Mucosa of rectum (tissue), 2 donors: ENCODE data around the gene RNASEH2A.

Experiments
- H3K27ac ChIP-seq, 2 donors: one replicate each; pipeline ENCODE4 v1.7.0; 2013; ENCODE audit warnings: inconsistent platforms in 2 of 2, low read depth in 2 of 2, low read length in 2 of 2
- H3K27me3 ChIP-seq, 2 donors: one replicate each; pipeline ENCODE4 v1.7.0; 2013; ENCODE audit warnings: low read length in 2 of 2; ENCODE audit not compliant: control insufficient read depth in 2 of 2, insufficient read depth in 2 of 2
- H3K36me3 ChIP-seq, 2 donors: one replicate each; pipeline ENCODE4 v1.7.0; 2013; ENCODE audit warnings: low read length in 2 of 2; ENCODE audit not compliant: control insufficient read depth in 2 of 2, insufficient read depth in 2 of 2
- H3K4me1 ChIP-seq, 2 donors: one replicate each; pipeline ENCODE4 v1.7.0; 2013; ENCODE audit warnings: low read length in 2 of 2, mild to moderate bottlenecking in 1 of 2; ENCODE audit not compliant: control insufficient read depth in 2 of 2, insufficient read depth in 2 of 2
- H3K4me3 ChIP-seq, 2 donors: one replicate each; pipeline ENCODE4 v1.7.0; 2013; ENCODE audit warnings: low read length in 2 of 2
- H3K9ac ChIP-seq, 2 donors: one replicate each; pipeline ENCODE4 v1.7.0; 2013; ENCODE audit warnings: low read length in 2 of 2, low read depth in 1 of 2, mild to moderate bottlenecking in 1 of 2
- H3K9me3 ChIP-seq, 2 donors: one replicate each; pipeline ENCODE4 v1.7.0; 2013; ENCODE audit warnings: low read length in 2 of 2; ENCODE audit not compliant: control insufficient read depth in 2 of 2
- donor health status: healthy.
- donor health status: Normal muscosa, but diverticular disease.

RNASEH2A gene

GRCh38 chr19:12833418-12833737 is 27.0 kb downstream of the RNASEH2A start:
- Histone ChIP-seq H3K9ac (no peak overlapping the region), H3K4me3 (no peak overlapping the region), H3K9me3 (no peaks in the 10 kb centered on the region), H3K4me1 (peaks cover 0 to 8% of the 10 kb centered on the region in 2 donors), H3K36me3 (no peaks in the 10 kb centered on the region), H3K27ac (no peak overlapping the region), H3K27me3 (peaks cover 54 to 60% of the 10 kb centered on the region in 2 donors)

- Histone ChIP-seq H3K27ac (no peak overlapping the region), H3K4me1 (peaks cover 0 to 10% of the 10 kb centered on the region in 2 donors), H3K9me3 (no peaks in the 10 kb centered on the region), H3K4me3 (peak overlapping the region in 1 of 2 donors; percentile 27), H3K36me3 (no peaks in the 10 kb centered on the region), H3K9ac (no peak overlapping the region), H3K27me3 (peaks cover 55 to 60% of the 10 kb centered on the region in 2 donors)
Measured at GRCh38 chr19:12833738-12834565, 27.6 kb downstream of the RNASEH2A start.

- peaks cover 0 to 10% of the 10 kb centered on the region in 2 donors for H3K4me1 ChIP-seq
- no peak within 1 kb of the TSS for H3K9ac ChIP-seq
- no peaks in the 10 kb centered on the region for H3K36me3 ChIP-seq
- peaks cover 61 to 64% of the 10 kb centered on the region in 2 donors for H3K27me3 ChIP-seq
- H3K9me3 ChIP-seq = no peaks in the 10 kb centered on the region
- no peak within 1 kb of the TSS for H3K27ac ChIP-seq
- peak within 1 kb of the TSS in 1 of 2 donors; percentile 27 for H3K4me3 ChIP-seq
Measured at GRCh38 chr19:12834566-12834943, 28.2 kb downstream of the RNASEH2A start, which contains the start of gene RTBDN. RTBDN (minus strand) TSS chr19:12834579; CDS start chr19:12829979, 4,600 bp downstream.

GRCh38 chr19:12834976-12835757 is 28.8 kb downstream of the RNASEH2A start:
- H3K27ac ChIP-seq = no peak overlapping the region
- no peak overlapping the region for H3K4me3 ChIP-seq
- no peak overlapping the region for H3K9ac ChIP-seq
- peaks cover 0 to 10% of the 10 kb centered on the region in 2 donors for H3K4me1 ChIP-seq
- H3K9me3 ChIP-seq = no peaks in the 10 kb centered on the region
- H3K36me3 ChIP-seq = no peaks in the 10 kb centered on the region
- H3K27me3 ChIP-seq = peaks cover 62 to 66% of the 10 kb centered on the region in 2 donors

GRCh38 chr19:12836529-12836863 is 30.1 kb downstream of the RNASEH2A start:
- peaks cover 7 to 12% of the 10 kb centered on the region in 2 donors for H3K4me1 ChIP-seq
- peaks cover 72% of the 10 kb centered on the region in 2 donors for H3K27me3 ChIP-seq

GRCh38 chr19:12837225-12837624 is 30.8 kb downstream of the RNASEH2A start:
- peaks cover 7 to 12% of the 10 kb centered on the region in 2 donors for H3K4me1 ChIP-seq
- H3K9ac ChIP-seq = no peak overlapping the region
- H3K36me3 ChIP-seq = no peaks in the 10 kb centered on the region
- no peak overlapping the region for H3K27ac ChIP-seq
- peaks cover 70 to 74% of the 10 kb centered on the region in 2 donors for H3K27me3 ChIP-seq
- H3K4me3 ChIP-seq = no peak overlapping the region
- H3K9me3 ChIP-seq = no peaks in the 10 kb centered on the region

More at GRCh38 chr19:12836529-12836863, 30.1 kb downstream of the RNASEH2A start:
- no peak overlapping the region for H3K27ac ChIP-seq
- no peak overlapping the region for H3K9ac ChIP-seq
- no peak overlapping the region for H3K4me3 ChIP-seq
- H3K9me3 ChIP-seq = no peaks in the 10 kb centered on the region
- H3K36me3 ChIP-seq = no peaks in the 10 kb centered on the region

GRCh38 chr19:12838182-12838885 is 31.9 kb downstream of the RNASEH2A start, which contains the start of gene MAST1:
MAST1 (plus strand) TSS chr19:12838515; CDS start chr19:12838573, 58 bp downstream.
- peak within 1 kb of the TSS in 1 of 2 donors; percentile 14 for H3K4me3 ChIP-seq
- no peak within 1 kb of the TSS for H3K27ac ChIP-seq
- no peaks in the 10 kb centered on the region for H3K9me3 ChIP-seq
- peak within 1 kb of the TSS in 1 of 2 donors; percentile 2 for H3K9ac ChIP-seq
- H3K36me3 ChIP-seq = no peaks in the 10 kb centered on the region
- H3K4me1 ChIP-seq = peaks cover 7 to 8% of the 10 kb centered on the region in 2 donors
- H3K27me3 ChIP-seq = peaks cover 69 to 71% of the 10 kb centered on the region in 2 donors

- Histone ChIP-seq H3K9me3 (no peaks in the 10 kb centered on the region), H3K27me3 (peaks cover 68 to 70% of the 10 kb centered on the region in 2 donors), H3K4me3 (no peak overlapping the region), H3K36me3 (no peaks in the 10 kb centered on the region), H3K9ac (no peak overlapping the region), H3K4me1 (peaks cover 7% of the 10 kb centered on the region in 2 donors), H3K27ac (no peak overlapping the region)
Measured at GRCh38 chr19:12838886-12839756, 32.7 kb downstream of the RNASEH2A start.
